Measurements from ENCODE around the gene MEGF6.

The MEGF6 gene

DNA sequence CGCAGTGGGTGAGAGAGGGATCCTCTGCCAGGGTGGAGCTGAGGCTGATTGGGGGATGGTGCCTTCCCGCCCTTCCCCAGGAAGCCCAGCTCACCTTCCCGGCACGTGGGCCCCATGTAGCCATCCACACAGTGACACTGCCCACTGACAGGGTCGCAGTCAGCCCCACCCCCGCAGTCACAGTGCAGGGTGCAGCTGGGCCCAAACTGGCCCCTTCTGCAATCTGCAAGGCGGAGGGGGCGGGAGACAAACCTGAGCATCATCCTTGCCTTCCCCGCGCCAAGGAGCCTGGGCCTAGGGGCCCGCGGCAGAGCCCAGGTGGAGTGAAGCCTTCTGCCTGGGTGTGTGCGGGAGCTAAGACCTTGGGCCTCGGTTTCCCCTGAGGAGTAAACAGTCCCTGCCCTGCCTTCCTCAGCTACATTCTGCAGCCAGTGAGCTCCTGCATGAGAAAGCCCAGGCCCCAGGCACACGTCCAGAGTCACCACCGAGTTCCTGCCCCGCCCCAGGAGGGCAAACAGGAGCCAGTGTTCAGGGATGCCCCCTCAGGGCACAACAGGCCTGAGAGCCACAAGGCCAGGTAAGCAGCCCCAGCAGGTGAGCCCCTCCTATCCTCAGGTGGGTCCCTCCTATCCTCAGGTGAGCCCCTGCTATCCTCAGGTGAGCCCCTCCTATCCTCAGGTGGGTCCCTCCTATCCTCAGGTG lies 118.6 kb downstream of the MEGF6 start:
- 0 out of 2 replicates have a peak overlapping the region, but pooled peaks have one; percentile 1 for H3K27ac ChIP-seq
- no peak for TF ChIP-seq CTCF (conservative IDR thresholded peaks at IDR 0.05)

DNA sequence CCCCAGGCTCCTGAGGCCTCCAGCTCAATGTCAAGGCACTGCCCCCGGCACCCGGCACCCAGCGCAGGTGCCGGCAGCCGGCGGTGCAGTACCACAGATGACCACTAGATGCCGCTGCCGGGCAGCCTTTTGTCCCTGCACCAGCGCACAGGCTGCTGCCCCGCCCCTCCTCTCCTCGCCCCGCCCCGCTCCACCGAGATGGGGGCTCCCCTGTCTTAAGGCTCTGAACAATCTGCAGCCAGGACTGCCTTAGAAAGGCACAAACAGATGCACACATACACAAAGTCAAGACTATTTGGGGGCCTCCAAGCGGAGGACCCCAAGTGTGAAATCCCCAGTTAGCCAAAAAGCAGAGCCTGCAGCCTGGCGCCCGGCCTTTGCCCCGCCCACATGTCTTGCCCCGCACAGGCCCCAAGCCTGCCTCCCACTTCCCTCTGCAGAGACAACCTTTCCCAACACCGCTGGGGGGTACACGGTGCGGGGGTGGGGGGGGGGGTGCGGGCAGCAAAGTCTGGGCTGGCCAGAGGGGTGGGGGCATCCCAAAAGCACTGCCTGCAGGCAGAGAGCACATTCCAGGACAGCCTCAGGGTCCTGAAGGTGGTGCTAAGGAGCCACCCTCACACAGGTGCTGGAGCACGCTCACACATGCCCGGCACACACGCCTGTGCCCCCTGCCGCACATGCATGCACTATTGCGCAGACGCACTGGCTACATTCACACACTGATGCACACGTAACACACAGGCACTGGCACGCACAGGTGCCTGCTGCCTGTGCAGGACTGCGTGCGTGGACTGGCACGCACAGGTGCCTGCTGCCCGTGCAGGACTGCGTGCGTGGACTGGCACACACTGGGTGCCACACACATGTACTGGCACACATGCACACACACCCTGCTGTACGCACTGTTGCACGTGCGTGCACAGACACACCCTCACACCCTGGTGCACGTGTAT lies 119.7 kb downstream of the MEGF6 start:
- peak; percentile 99 for TF ChIP-seq CTCF (conservative IDR thresholded peaks at IDR 0.05)
- peak overlapping the region; percentile 25; the same call in 1 of the 2 replicates for H3K27ac ChIP-seq

DNA sequence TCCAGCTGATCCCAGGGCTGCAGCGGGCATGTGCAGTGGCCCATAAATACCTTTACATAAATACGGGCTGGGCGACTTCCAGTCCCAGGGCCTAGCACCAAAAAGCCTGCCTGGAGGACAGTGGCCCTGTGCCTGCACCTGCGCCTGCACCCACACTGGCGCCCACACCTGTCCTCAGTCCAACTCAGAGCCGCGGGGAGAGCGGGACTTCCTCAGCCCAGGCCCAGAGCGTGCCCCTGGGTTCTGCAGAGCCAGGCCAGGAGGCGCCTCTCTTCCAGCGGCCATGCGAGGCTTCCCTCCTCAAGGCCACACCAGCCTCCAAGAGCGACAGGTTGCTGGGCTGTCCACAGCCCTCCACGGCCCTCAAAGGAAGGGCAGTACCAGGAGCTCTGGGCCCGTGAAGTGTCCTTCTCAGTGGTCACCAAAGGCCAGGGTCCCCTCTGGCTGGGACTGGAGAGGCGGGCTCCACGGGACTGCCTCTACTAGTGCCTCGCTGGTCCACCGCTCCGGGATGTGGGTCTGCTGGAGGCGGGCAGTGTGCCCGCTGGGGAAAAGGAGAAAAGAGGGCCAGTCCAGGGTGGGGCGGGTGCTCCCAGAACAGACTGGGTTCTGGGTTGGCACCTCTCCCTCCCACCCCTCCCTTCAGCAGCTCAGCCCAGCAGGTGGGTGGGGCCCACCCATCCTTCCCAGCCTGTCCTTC lies 121.1 kb downstream of the MEGF6 start:
- no peak overlapping the region; the same call in 1 of the 2 replicates for H3K27ac ChIP-seq
- no peak for TF ChIP-seq CTCF (conservative IDR thresholded peaks at IDR 0.05)

- H3K27ac ChIP-seq, result no peak overlapping the region
- TF ChIP-seq CTCF (conservative IDR thresholded peaks at IDR 0.05), result no peak
Observed at GRCh38 chr1:3488432-3488831, 122.9 kb downstream of the MEGF6 start.

- H3K27ac ChIP-seq, result no peak overlapping the region
- no peak for TF ChIP-seq CTCF (conservative IDR thresholded peaks at IDR 0.05)
Observed at GRCh38 chr1:3485016-3485415, 126.3 kb downstream of the MEGF6 start.

DNA sequence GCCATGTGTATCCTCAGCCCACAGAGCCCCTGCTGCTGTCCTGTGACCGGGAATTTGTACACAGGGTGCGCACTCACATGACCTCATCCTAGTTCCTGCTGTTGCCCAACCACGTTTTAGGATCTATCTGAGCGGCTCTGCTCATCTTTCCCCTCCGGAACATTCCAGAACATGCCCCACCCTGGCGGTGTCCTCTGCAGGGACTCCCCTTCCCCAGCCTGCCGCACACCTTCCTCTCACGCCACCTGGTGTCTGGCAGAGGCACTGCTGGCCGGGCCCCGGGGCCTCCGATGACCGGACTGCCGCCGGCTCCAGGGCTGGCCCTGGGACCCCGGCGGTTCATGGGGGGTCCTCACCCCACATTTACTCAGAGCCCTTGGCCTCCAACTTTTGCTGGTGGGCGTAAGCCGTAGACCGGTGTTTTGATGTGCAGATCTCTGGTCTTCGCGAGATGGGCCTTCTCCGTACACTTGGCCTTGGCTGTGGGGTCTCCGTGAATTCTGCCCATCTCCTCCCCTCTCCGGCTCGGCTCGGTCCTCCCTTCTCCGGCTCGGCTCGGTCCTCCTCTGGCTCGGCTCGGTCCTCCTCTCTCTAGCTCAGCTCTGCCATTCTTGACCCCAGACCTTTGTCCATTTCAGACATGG lies 127.4 kb downstream of the MEGF6 start:
- no peak overlapping the region for H3K27ac ChIP-seq
- TF ChIP-seq CTCF (conservative IDR thresholded peaks at IDR 0.05), result peak; percentile 95
